AG04450 (cell line): ENCODE data around the gene TMED1. TPM values are rescaled to one million over a fixed set of nuclear protein-coding genes. Genes with fewer than 3 reads are reported as not detected.
"Not testable (repeated sequence)": the region's sequence is repeated elsewhere in the genome, so short reads cannot be mapped to it uniquely, and the experiment has no call there.

ENCODE experiments used
- CTCF ChIA-PET: fragments of 300-600, 350-600 bp; formaldehyde crosslinking; extraction: SDS; loops from one replicate; lab custom pipeline; 2022; ENCODE audit warnings: antibody characterized with exemption, inconsistent platforms; lab: Charles Lee
- POLR2A ChIA-PET: fragments of 350-600 bp; formaldehyde crosslinking; extraction: SDS; loops from one replicate; lab custom pipeline; 2021; ENCODE audit warnings: antibody characterized with exemption, inconsistent platforms; lab: Yijun Ruan, JAX
- DNase-seq: peaks from one replicate; pipeline ENCODE4 v3.0.0-alpha.2; 2011; ENCODE audit warnings: low read depth, low spot score
- H3K27ac ChIP-seq: one replicate; pipeline ENCODE4 v1.5.1; 2012; ENCODE audit warnings: low read depth, low read length, control low read depth
- H3K27me3 ChIP-seq: one replicate; pipeline ENCODE4 v1.6.0; 2012; ENCODE audit warnings: low read length; ENCODE audit not compliant: control insufficient read depth, insufficient read depth
- H3K4me3 ChIP-seq: 2 replicates; pipeline ENCODE4 v1.5.1; 2011; ENCODE audit warnings: mild to moderate bottlenecking, low read depth, low read length, control low read depth
- H3K9me3 ChIP-seq: 2 replicates; pipeline ENCODE4 v1.5.1; 2012; ENCODE audit warnings: low read length; ENCODE audit not compliant: control insufficient read depth, insufficient read depth
- CTCF ChIP-seq: IDR thresholded peaks from 2 replicates; pipeline ENCODE4 v1.5.1; 2011; ENCODE audit warnings: low read depth, low read length, control low read depth, inconsistent platforms
- polyA plus RNA-seq: library from polyadenylated mRNA; depleted of rRNA; stranded (reverse); fragments of >200 nt; gene quantifications from 2 replicates; pipeline ENCODE4 v1.2.3, GENCODE V29; 2011

Gene TMED1
- polyA plus RNA-seq, 1 experiment: 42.4 TPM

DNA sequence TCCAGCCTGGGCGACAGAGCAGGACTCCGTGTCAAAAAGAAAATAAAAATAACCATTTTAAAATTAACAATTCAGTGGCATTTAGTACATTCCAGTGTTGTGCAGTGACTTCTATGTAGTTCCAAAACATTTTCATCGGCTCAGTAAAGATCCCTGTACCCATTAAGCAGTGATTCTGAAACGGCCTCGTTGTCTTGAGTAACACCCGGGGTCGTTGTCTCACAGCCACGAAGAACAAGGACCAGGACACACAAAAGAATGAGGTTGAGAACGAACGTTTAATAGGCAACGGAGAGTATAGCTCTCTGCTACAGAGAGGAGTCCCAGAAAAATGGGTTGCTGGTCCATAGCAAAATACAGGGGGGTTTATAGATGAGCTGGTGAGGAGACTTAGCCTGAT lies 2.4 kb upstream of the TMED1 start:
- Histone ChIP-seq H3K27me3 (no peaks in the 10 kb centered on the region), H3K4me3 (no peak overlapping the region), H3K27ac (no peak overlapping the region), H3K9me3 (peaks cover 12% of the 10 kb centered on the region)
- ChIA-PET POLR2A (no interaction called here), CTCF (interaction anchor here (0.6 kb wide), 1 partner anchor 104 kb away, joined by 3 read pairs; no protein-coding TSS in a partner anchor)
- no peak for TF ChIP-seq CTCF
- DNase-seq: no peak

DNA sequence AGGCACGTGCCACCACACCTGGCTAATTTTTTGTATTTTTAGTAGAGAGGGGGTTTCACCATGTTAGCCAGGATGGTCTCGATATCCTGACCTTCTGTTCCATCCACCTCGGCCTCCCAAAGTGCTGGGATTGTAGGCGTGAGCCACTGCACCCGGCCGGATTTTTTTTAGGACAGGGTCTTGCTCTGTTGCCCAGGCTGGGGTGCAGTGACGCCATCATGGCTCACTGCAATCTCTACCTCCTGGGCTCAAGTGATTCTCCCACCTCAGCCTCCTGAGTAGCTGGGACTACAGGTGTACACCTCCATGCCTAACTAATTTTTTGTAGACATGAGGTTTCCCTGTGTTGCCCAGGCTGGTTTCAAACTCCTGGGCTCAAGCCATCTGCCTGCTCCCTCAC lies 1.6 kb upstream of the TMED1 start:
- peaks cover 12% of the 10 kb centered on the region for H3K9me3 ChIP-seq
- H3K4me3 ChIP-seq, POLR2A ChIA-PET, DNase-seq, H3K27me3 ChIP-seq, H3K27ac ChIP-seq: not testable (repeated sequence)
- CTCF ChIA-PET: interaction anchor here (3.3 kb wide), 1 partner anchor 27 kb away, joined by 38 read pairs; no protein-coding TSS in a partner anchor

- Histone ChIP-seq H3K9me3 (peaks cover 12% of the 10 kb centered on the region), H3K27ac (peak overlapping the region; percentile 98), H3K27me3 (no peaks in the 10 kb centered on the region), H3K4me3 (peak overlapping the region; percentile 77)
- DNase-seq: no peak
- CTCF ChIA-PET: interaction anchor here (0.6 to 3.3 kb wide), 10 partner anchors 8 to 119 kb away, joined by 3 to 38 read pairs (median 5); partner anchors contain the start of gene DNM2
- TF ChIP-seq CTCF: no peak
- POLR2A ChIA-PET: interaction anchor here (0.6 to 2.0 kb wide), 13 partner anchors 16 to 596 kb away, joined by 3 to 27 read pairs (median 10); partner anchors contain the start of genes DNM2 and QTRT1
These were observed 693 bp upstream of the TMED1 start for GRCh38 chr19:10836479-10837330.

DNA sequence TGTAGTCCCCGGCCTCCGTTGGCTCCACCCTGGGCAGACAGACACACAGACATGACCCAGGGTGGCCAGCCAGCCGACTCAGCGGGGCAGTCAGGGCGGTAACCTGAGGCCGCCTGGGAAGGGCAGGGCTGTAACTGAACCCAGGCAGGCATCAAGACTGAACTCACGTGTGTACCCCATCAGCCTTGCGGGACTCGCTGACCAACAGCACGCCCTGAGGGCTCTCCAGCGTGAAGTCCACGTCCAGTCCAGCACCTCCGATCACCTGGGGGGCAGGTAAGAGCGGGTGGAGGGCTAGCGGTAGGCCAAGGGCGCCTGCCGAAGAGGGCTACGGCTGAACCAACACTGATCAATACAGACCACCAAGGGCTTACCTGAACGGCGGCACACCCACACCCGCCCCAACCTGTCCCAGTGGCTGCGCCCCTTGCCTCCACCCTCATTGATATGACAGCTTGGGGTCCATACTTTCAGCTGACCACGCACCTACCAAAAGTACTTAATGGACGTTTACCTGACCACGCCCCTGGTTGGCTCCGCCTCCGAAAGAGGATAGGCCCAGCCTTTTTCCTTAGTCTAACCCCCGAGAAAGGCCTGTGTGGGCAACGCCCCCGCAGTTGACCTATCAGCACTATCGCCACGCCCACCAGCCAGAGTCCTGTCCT lies 791 bp downstream of the TMED1 start:
- DNase-seq: no peak
- CTCF ChIA-PET: interaction anchor here (0.8 to 3.3 kb wide), 7 partner anchors 9 to 118 kb away, joined by 3 to 38 read pairs (median 7); partner anchors contain the start of gene DNM2
- POLR2A ChIA-PET: interaction anchor here (0.6 to 2.0 kb wide), 10 partner anchors 14 to 246 kb away, joined by 3 to 27 read pairs (median 10); partner anchors contain the start of genes DNM2 and QTRT1
- Histone ChIP-seq H3K9me3 (peaks cover 12% of the 10 kb centered on the region), H3K27ac (peak overlapping the region; percentile 47), H3K4me3 (peak overlapping the region; percentile 52), H3K27me3 (no peaks in the 10 kb centered on the region)
- TF ChIP-seq CTCF: no peak

- Histone ChIP-seq H3K27me3 (no peaks in the 10 kb centered on the region), H3K4me3 (no peak overlapping the region), H3K9me3 (peaks cover 12% of the 10 kb centered on the region), H3K27ac (no peak overlapping the region)
- no peak for TF ChIP-seq CTCF
- ChIA-PET POLR2A (no interaction called here), CTCF (no interaction called here)
- DNase-seq: no peak
These were observed 3.1 kb downstream of the TMED1 start for GRCh38 chr19:10832939-10833296.
